Esophagus (tissue), 2 donors: ENCODE measurements around the gene TMEM147. TPM values are rescaled to one million over a fixed set of nuclear protein-coding genes. Genes with fewer than 3 reads are reported as not detected.

Source experiments
- H3K27ac ChIP-seq, 2 donors: one replicate each; pipeline ENCODE4 v1.5.1; 2013; ENCODE audit warnings: low read depth in 2 of 2, mild to moderate bottlenecking in 2 of 2, inconsistent platforms in 1 of 2, low read length in 1 of 2, moderate library complexity in 1 of 2
- H3K27me3 ChIP-seq, 2 donors: one replicate each; pipeline ENCODE4 v1.6.1; 2013; ENCODE audit warnings: low read length in 2 of 2, control low read depth in 1 of 2, mild to moderate bottlenecking in 1 of 2; ENCODE audit not compliant: insufficient read depth in 2 of 2, control insufficient read depth in 1 of 2
- H3K36me3 ChIP-seq, 2 donors: one replicate each; pipeline ENCODE4 v1.6.1; 2013; ENCODE audit warnings: low read length in 1 of 2; ENCODE audit not compliant: control insufficient read depth in 2 of 2, insufficient read depth in 2 of 2
- H3K4me1 ChIP-seq, 2 donors: one replicate each; pipeline ENCODE4 v1.6.1; 2013; ENCODE audit warnings: low read length in 1 of 2; ENCODE audit not compliant: control insufficient read depth in 2 of 2, insufficient read depth in 2 of 2
- H3K4me3 ChIP-seq, 2 donors: one replicate each; pipeline ENCODE4 v1.5.1; 2013; ENCODE audit warnings: low read length in 2 of 2, mild to moderate bottlenecking in 2 of 2, low read depth in 1 of 2, moderate library complexity in 1 of 2
- H3K9me3 ChIP-seq, 2 donors: one replicate each; pipeline ENCODE4 v1.6.1; 2013; ENCODE audit warnings: mild to moderate bottlenecking in 2 of 2, low read depth in 1 of 2, low read length in 1 of 2, moderate library complexity in 1 of 2; ENCODE audit not compliant: control insufficient read depth in 2 of 2, insufficient read depth in 1 of 2
- WGBS, 2 donors: extraction: QIAGEN DNeasy Blood & Tissue Kit; methylation state at CpG; one replicate each; pipeline ENCODE4 v1.1.7; 2013; 5-methylcytosine and 5-hydroxymethylcytosine counted together
- polyA plus RNA-seq, 2 donors: library from polyadenylated mRNA; stranded (reverse); fragments of 200-250 nt; gene quantifications; one replicate each; pipeline ENCODE4 v1.2.3, GENCODE V29; 2013
- donor health status: healthy with polysubstance abuse.
- donor health status: Bipolar disorder and iron deficiency.

TMEM147 gene
- polyA plus RNA-seq, 2 donors = 61.7 to 145 TPM

- Histone ChIP-seq H3K4me3 (peak overlapping the region in 1 of 2 donors; percentile 34), H3K36me3 (no peaks in the 10 kb centered on the region), H3K27me3 (peaks cover 0 to 9% of the 10 kb centered on the region in 2 donors), H3K27ac (no peak overlapping the region), H3K4me1 (peaks cover 3 to 13% of the 10 kb centered on the region in 2 donors), H3K9me3 (no peaks in the 10 kb centered on the region)
- 24 to 30% methylated on average over 50 to 53 of the region's 53 CpGs for WGBS, 2 donors
Observed at GRCh38 chr19:35558400-35559280, 13.2 kb downstream of the TMEM147 start.

GRCh38 chr19:35559281-35559659, 13.8 kb downstream of the TMEM147 start:
- H3K27me3 ChIP-seq = peaks cover 0 to 9% of the 10 kb centered on the region in 2 donors
- H3K4me3 ChIP-seq = no peak overlapping the region
- H3K4me1 ChIP-seq = peaks cover 3 to 13% of the 10 kb centered on the region in 2 donors
- H3K36me3 ChIP-seq = no peaks in the 10 kb centered on the region
- WGBS, 2 donors = 49 to 51% methylated on average over 11 of the region's 11 CpGs
- H3K27ac ChIP-seq = no peak overlapping the region
- no peaks in the 10 kb centered on the region for H3K9me3 ChIP-seq

- Histone ChIP-seq H3K27ac (no peak overlapping the region), H3K4me1 (peaks cover 3 to 13% of the 10 kb centered on the region in 2 donors), H3K4me3 (no peak overlapping the region), H3K9me3 (no peaks in the 10 kb centered on the region), H3K36me3 (no peaks in the 10 kb centered on the region), H3K27me3 (peaks cover 0 to 9% of the 10 kb centered on the region in 2 donors)
- WGBS, 2 donors = 90 to 91% methylated on average over 23 of the region's 23 CpGs
Observed at GRCh38 chr19:35559781-35560180, 14.4 kb downstream of the TMEM147 start.

- Histone ChIP-seq H3K4me3 (no peak overlapping the region), H3K4me1 (peaks cover 3 to 13% of the 10 kb centered on the region in 2 donors), H3K27me3 (peaks cover 0 to 9% of the 10 kb centered on the region in 2 donors), H3K27ac (no peak overlapping the region), H3K9me3 (no peaks in the 10 kb centered on the region), H3K36me3 (no peaks in the 10 kb centered on the region)
- 90 to 92% methylated on average over 18 of the region's 18 CpGs for WGBS, 2 donors
Observed at GRCh38 chr19:35560271-35560670, 14.8 kb downstream of the TMEM147 start.

GRCh38 chr19:35560677-35561076, 15.3 kb downstream of the TMEM147 start:
- H3K27me3 ChIP-seq = peaks cover 0 to 9% of the 10 kb centered on the region in 2 donors

GRCh38 chr19:35561436-35561835, 16.0 kb downstream of the TMEM147 start:
- WGBS, 2 donors = 78 to 80% methylated on average over 6 of the region's 6 CpGs
- Histone ChIP-seq H3K27me3 (peaks cover 0 to 9% of the 10 kb centered on the region in 2 donors), H3K27ac (no peak overlapping the region), H3K9me3 (no peaks in the 10 kb centered on the region), H3K4me3 (no peak overlapping the region), H3K36me3 (no peaks in the 10 kb centered on the region), H3K4me1 (peaks cover 3 to 13% of the 10 kb centered on the region in 2 donors)

More at GRCh38 chr19:35560677-35561076, 15.3 kb downstream of the TMEM147 start:
- peaks cover 3 to 13% of the 10 kb centered on the region in 2 donors for H3K4me1 ChIP-seq
- no peak overlapping the region for H3K4me3 ChIP-seq
- no peaks in the 10 kb centered on the region for H3K9me3 ChIP-seq
- no peak overlapping the region for H3K27ac ChIP-seq
- 58 to 74% methylated on average over 6 of the region's 6 CpGs for WGBS, 2 donors
- no peaks in the 10 kb centered on the region for H3K36me3 ChIP-seq

- Histone ChIP-seq H3K27ac (no peak overlapping the region), H3K36me3 (no peaks in the 10 kb centered on the region), H3K9me3 (no peaks in the 10 kb centered on the region), H3K4me3 (no peak overlapping the region), H3K4me1 (peaks cover 3 to 13% of the 10 kb centered on the region in 2 donors), H3K27me3 (peaks cover 0 to 9% of the 10 kb centered on the region in 2 donors)
- WGBS, 2 donors = 65 to 66% methylated on average over 14 to 17 of the region's 17 CpGs
Observed at GRCh38 chr19:35562336-35562735, 16.9 kb downstream of the TMEM147 start.

- Histone ChIP-seq H3K36me3 (no peaks in the 10 kb centered on the region), H3K4me1 (peaks cover 3 to 13% of the 10 kb centered on the region in 2 donors), H3K27me3 (peaks cover 0 to 9% of the 10 kb centered on the region in 2 donors), H3K9me3 (no peaks in the 10 kb centered on the region), H3K4me3 (no peak overlapping the region), H3K27ac (no peak overlapping the region)
- 59 to 63% methylated on average over 2 of the region's 2 CpGs for WGBS, 2 donors
Observed at GRCh38 chr19:35562776-35563175, 17.4 kb downstream of the TMEM147 start.

- Histone ChIP-seq H3K36me3 (no peaks in the 10 kb centered on the region), H3K4me3 (no peak within 1 kb of the TSS), H3K4me1 (peaks cover 0 to 7% of the 10 kb centered on the region in 2 donors), H3K9me3 (no peaks in the 10 kb centered on the region), H3K27me3 (peaks cover 0 to 6% of the 10 kb centered on the region in 2 donors), H3K27ac (no peak within 1 kb of the TSS)
- 69 to 70% methylated on average over 15 of the region's 15 CpGs for WGBS, 2 donors
Observed at GRCh38 chr19:35563207-35563829, 17.9 kb downstream of the TMEM147 start, which contains the start of gene ATP4A. Gene ATP4A (minus strand): TSS chr19:35563658. CDS start chr19:35563629, 29 bp downstream.
